GM21528 (cell line): Measurements from ENCODE around the gene NME2.
"Not testable (repeated sequence)": the region's sequence is repeated elsewhere in the genome, so short reads cannot be mapped to it uniquely, and the experiment has no call there.

Experiments
- ATAC-seq: cut with Tn5 transposase; IDR thresholded peaks from one replicate; pipeline ENCODE4 v1.9.1; 2021; ENCODE audit warnings: mild to moderate bottlenecking, moderate library complexity; ENCODE audit not compliant: unreplicated experiment, low FRiP score

The NME2 gene

GRCh38 chr17:51166198-51166986 lies at the start of gene NME2:
Gene NME2 (plus strand): TSS chr17:51166411. CDS start chr17:51166831, 420 bp downstream.
- ATAC-seq: peak; percentile 84

- no peak for ATAC-seq
Observed at GRCh38 chr17:51118330-51119195, 47.6 kb upstream of the NME2 start.

- ATAC-seq: peak; percentile 29
Observed at GRCh38 chr17:51119415-51120356, 46.5 kb upstream of the NME2 start.

- ATAC-seq: peak; percentile 44
Observed at GRCh38 chr17:51120357-51120738, 45.9 kb upstream of the NME2 start.

GRCh38 chr17:51120739-51121619 lies 45.2 kb upstream of the NME2 start, which contains the start of gene SPAG9:
Gene SPAG9 (minus strand): TSS chr17:51120868. CDS start chr17:51120656, 212 bp downstream.
- peak; percentile 69 for ATAC-seq

- peak; percentile 34 for ATAC-seq
Observed at GRCh38 chr17:51121620-51122472, 44.4 kb upstream of the NME2 start.

GRCh38 chr17:51122473-51123115 lies 43.6 kb upstream of the NME2 start:
- not testable (repeated sequence) for ATAC-seq

- no peak for ATAC-seq
Observed at GRCh38 chr17:51124640-51125503, 41.3 kb upstream of the NME2 start.

- ATAC-seq: no peak
Observed at GRCh38 chr17:51128076-51128475, 38.1 kb upstream of the NME2 start.

GRCh38 chr17:51132964-51133319 lies 33.3 kb upstream of the NME2 start:
- no peak for ATAC-seq

GRCh38 chr17:51133365-51133764 lies 32.8 kb upstream of the NME2 start:
- ATAC-seq: no peak

GRCh38 chr17:51135956-51136355 lies 30.3 kb upstream of the NME2 start:
- no peak for ATAC-seq

- ATAC-seq: no peak
Observed at GRCh38 chr17:51142597-51142996, 23.6 kb upstream of the NME2 start.

GRCh38 chr17:51144266-51145022 lies 21.8 kb upstream of the NME2 start:
- ATAC-seq: no peak

- no peak for ATAC-seq
Observed at GRCh38 chr17:51147650-51148049, 18.6 kb upstream of the NME2 start.

GRCh38 chr17:51149163-51149562 lies 17.0 kb upstream of the NME2 start:
- no peak for ATAC-seq
